Measurements from ENCODE around the gene ITGAL.
A peak's percentile ranks its signal among the peaks of the same experiment; 100 is the strongest.

Gene ITGAL

GRCh38 chr16:30552956-30553355, 80.4 kb downstream of the ITGAL start:
- DNase-seq, result no peak

- no peak for DNase-seq
Observed at GRCh38 chr16:30553393-30553899, 80.9 kb downstream of the ITGAL start.

- DNase-seq, result no peak
Observed at GRCh38 chr16:30554557-30555314, 82.2 kb downstream of the ITGAL start.

- no peak for DNase-seq
Observed at GRCh38 chr16:30555315-30556124, 83.0 kb downstream of the ITGAL start.

- DNase-seq, result no peak
Observed at GRCh38 chr16:30556125-30556473, 83.6 kb downstream of the ITGAL start.

- DNase-seq, result no peak
Observed at GRCh38 chr16:30557707-30557956, 85.1 kb downstream of the ITGAL start.

GRCh38 chr16:30557957-30558788, 85.6 kb downstream of the ITGAL start, which contains the start of gene ZNF764:
TSS of gene ZNF764 (minus strand) at chr16:30558374. CDS start at chr16:30558182, 192 bp downstream.
- DNase-seq, result peak; percentile 97

GRCh38 chr16:30558789-30559377, 86.3 kb downstream of the ITGAL start:
- no peak for DNase-seq

- DNase-seq, result no peak
Observed at GRCh38 chr16:30559690-30560089, 87.1 kb downstream of the ITGAL start.

GRCh38 chr16:30561089-30561816, 88.7 kb downstream of the ITGAL start:
- no peak for DNase-seq

GRCh38 chr16:30562021-30562420, 89.5 kb downstream of the ITGAL start:
- no peak for DNase-seq

GRCh38 chr16:30565526-30565925, 93.0 kb downstream of the ITGAL start:
- no peak for DNase-seq

GRCh38 chr16:30565984-30566383, 93.4 kb downstream of the ITGAL start:
- DNase-seq, result no peak

GRCh38 chr16:30566531-30566930, 94.0 kb downstream of the ITGAL start:
- DNase-seq, result no peak

GRCh38 chr16:30567160-30567990, 94.8 kb downstream of the ITGAL start:
- DNase-seq, result no peak

GRCh38 chr16:30567991-30568638, 95.6 kb downstream of the ITGAL start:
- no peak for DNase-seq

GRCh38 chr16:30569281-30569680, 96.7 kb downstream of the ITGAL start:
- DNase-seq, result no peak

GRCh38 chr16:30569746-30570635, 97.4 kb downstream of the ITGAL start:
- DNase-seq, result no peak

- DNase-seq, result no peak
Observed at GRCh38 chr16:30570636-30571444, 98.3 kb downstream of the ITGAL start.

All from COR-L47 (cell line).